Measurements from ENCODE around the gene SYNJ2BP.

SYNJ2BP gene

GRCh38 chr14:70398280-70398679 is 18.6 kb downstream of the SYNJ2BP start:
- TF ChIP-seq TAF1 (IDR thresholded peaks at IDR 0.05; ENCODE audit: low read depth), result no peak
- TF ChIP-seq EGR1 (IDR thresholded peaks at IDR 0.05), result no peak
- TF ChIP-seq RAD21 (IDR thresholded peaks at IDR 0.05; ENCODE audit: low read depth), result no peak
- TF ChIP-seq CREB1 (IDR thresholded peaks at IDR 0.05; ENCODE audit: low read depth), result no peak
- no peak for TF ChIP-seq NFIC (IDR thresholded peaks at IDR 0.05)
- TF ChIP-seq YY1 (IDR thresholded peaks at IDR 0.05; ENCODE audit: low read depth), result no peak
- no peak for TF ChIP-seq REST (IDR thresholded peaks at IDR 0.05; ENCODE audit: low read depth)
- no peak for TF ChIP-seq TCF12 (IDR thresholded peaks at IDR 0.05; ENCODE audit: low read depth)

- TF ChIP-seq EP300 (IDR thresholded peaks at IDR 0.05; ENCODE audit: borderline replicate concordance) (no peak), TCF12 (IDR thresholded peaks at IDR 0.05; ENCODE audit: low read depth) (no peak), ZBTB7A (IDR thresholded peaks at IDR 0.05; ENCODE audit: low read depth) (no peak), RAD21 (IDR thresholded peaks at IDR 0.05; ENCODE audit: low read depth) (no peak), EGR1 (IDR thresholded peaks at IDR 0.05) (no peak), MAX (IDR thresholded peaks at IDR 0.05) (no peak), FOXM1 (IDR thresholded peaks at IDR 0.05; ENCODE audit: borderline replicate concordance, low read depth) (no peak), YY1 (IDR thresholded peaks at IDR 0.05; ENCODE audit: low read depth) (no peak), CEBPB (IDR thresholded peaks at IDR 0.05) (no peak), TAF1 (IDR thresholded peaks at IDR 0.05; ENCODE audit: low read depth) (no peak), CREB1 (IDR thresholded peaks at IDR 0.05; ENCODE audit: low read depth) (no peak), USF1 (IDR thresholded peaks at IDR 0.05) (no peak), REST (IDR thresholded peaks at IDR 0.05; ENCODE audit: low read depth) (no peak), NFIC (IDR thresholded peaks at IDR 0.05) (no peak), TEAD4 (IDR thresholded peaks at IDR 0.05) (no peak)
Observed at GRCh38 chr14:70397746-70398145, 19.1 kb downstream of the SYNJ2BP start.

- TF ChIP-seq USF1 (IDR thresholded peaks at IDR 0.05) (no peak), TAF1 (IDR thresholded peaks at IDR 0.05; ENCODE audit: low read depth) (no peak), ZBTB7A (IDR thresholded peaks at IDR 0.05; ENCODE audit: low read depth) (no peak), REST (IDR thresholded peaks at IDR 0.05; ENCODE audit: low read depth) (no peak), YY1 (IDR thresholded peaks at IDR 0.05; ENCODE audit: low read depth) (no peak), RAD21 (IDR thresholded peaks at IDR 0.05; ENCODE audit: low read depth) (no peak), CREB1 (IDR thresholded peaks at IDR 0.05; ENCODE audit: low read depth) (no peak), FOXM1 (IDR thresholded peaks at IDR 0.05; ENCODE audit: borderline replicate concordance, low read depth) (no peak)
Observed at GRCh38 chr14:70394674-70395306, 22.1 kb downstream of the SYNJ2BP start.

- TF ChIP-seq YY1 (IDR thresholded peaks at IDR 0.05; ENCODE audit: low read depth), result no peak
- no peak for TF ChIP-seq CEBPB (IDR thresholded peaks at IDR 0.05)
- TF ChIP-seq MAX (IDR thresholded peaks at IDR 0.05), result no peak
- no peak for TF ChIP-seq CREB1 (IDR thresholded peaks at IDR 0.05; ENCODE audit: low read depth)
- TF ChIP-seq TCF12 (IDR thresholded peaks at IDR 0.05; ENCODE audit: low read depth), result no peak
- no peak for TF ChIP-seq ZBTB7A (IDR thresholded peaks at IDR 0.05; ENCODE audit: low read depth)
Observed at GRCh38 chr14:70392676-70393075, 24.2 kb downstream of the SYNJ2BP start.

Measured in Ishikawa (cell line).